Kidney (tissue), 14 donors: ENCODE results near the gene LDAF1. TPM values are rescaled to one million over a fixed set of nuclear protein-coding genes. Genes with fewer than 3 reads are reported as not detected.

Source experiments
- DNase-seq, 5 donors: peaks; one replicate each; pipeline ENCODE4 v3.0.0-alpha.2; 2013 to 2020
- FAIRE-seq: peaks from 2 replicates; lab custom pipeline; 2012; peaks lifted over from hg19 to GRCh38; lab: Jason Lieb, UNC
- H3K27ac ChIP-seq, 2 donors: one replicate each; pipeline ENCODE4 v1.7.0; 2013; ENCODE audit warnings: low read depth in 2 of 2, low read length in 2 of 2, inconsistent platforms in 1 of 2
- H3K27me3 ChIP-seq: one replicate; pipeline ENCODE4 v1.7.1; 2013; ENCODE audit warnings: low read length, inconsistent platforms; ENCODE audit not compliant: control insufficient read depth, insufficient read depth
- H3K36me3 ChIP-seq, 3 donors: one replicate each; pipeline versions ENCODE4 v1.7.0 to v1.7.1; 2013; ENCODE audit warnings: low read length in 3 of 3, control low read depth in 1 of 3, inconsistent platforms in 1 of 3; ENCODE audit not compliant: insufficient read depth in 3 of 3, control insufficient read depth in 2 of 3
- H3K4me1 ChIP-seq, 3 donors: one replicate each; pipeline versions ENCODE4 v1.7.0 to v1.7.1; 2013; ENCODE audit warnings: low read length in 3 of 3, inconsistent platforms in 1 of 3, low read depth in 1 of 3; ENCODE audit not compliant: control insufficient read depth in 2 of 3, insufficient read depth in 2 of 3
- H3K4me3 ChIP-seq, 3 donors: one replicate each; pipeline versions ENCODE4 v1.7.0 to v1.8.1; 2013; ENCODE audit warnings: low read length in 3 of 3, control low read depth in 1 of 3, inconsistent platforms in 1 of 3
- H3K9ac ChIP-seq, 3 donors: one replicate each; pipeline versions ENCODE4 v1.7.0 to v1.7.1; 2013; ENCODE audit warnings: low read length in 3 of 3, control low read depth in 1 of 3, inconsistent platforms in 1 of 3
- H3K9me3 ChIP-seq, 3 donors: one replicate each; pipeline versions ENCODE4 v1.7.0 to v1.7.1; 2013; ENCODE audit warnings: low read length in 3 of 3, control low read depth in 1 of 3, inconsistent platforms in 1 of 3; ENCODE audit not compliant: control insufficient read depth in 2 of 3, insufficient read depth in 1 of 3
- intact Hi-C: fragments of 100-400 bp; cut with DNase I; formaldehyde crosslinking; loops from one replicate; pipeline ENCODE4 v1.11.1; 2022
- polyA plus RNA-seq: library from polyadenylated mRNA; stranded (reverse); fragments of 350-450 nt; fragmentation: Illumina TruSeq; extraction: RNeasy Lipid Tissue Mini Kit (QIAGEN cat#74804); gene quantifications from one replicate; pipeline ENCODE4 v1.2.3, GENCODE V29; 2014; ENCODE audit warnings: low read depth, low replicate concordance; ENCODE audit not compliant: insufficient read depth
- total RNA-seq: library from RNA; stranded (reverse); fragmentation: NEBNext Ultra II Directional; extraction: Animal tissue kit (Norgen Biotek cat#: 25700); gene quantifications from one replicate; pipeline ENCODE4 v1.2.1, GENCODE V29; 2021
- TF ChIP-seq, protein P1 (sequence below): IDR thresholded peaks from 3 replicates; pipeline ENCODE4 v1.5.1; 2012; ENCODE audit warnings: mild to moderate bottlenecking, moderate library complexity, borderline replicate concordance; ENCODE audit not compliant: insufficient read depth; ENCODE audit errors: extremely low read depth
- donor health status: control.
- donor health status: control.
- donor health status: control.
- donor health status: control.
- donor health status: control.
- donor health status: DM: yes; HTN: yes; CAD: no.
- donor health status: Normal renal cell carcinoma (clear cell type).

LDAF1 gene
- total and polyA plus RNA-seq, 2 donors from 2014 or later, result 16.4 to 35.1 TPM

GRCh38 chr16:21222495-21223337 is 64.2 kb downstream of the LDAF1 start:
- no peak for FAIRE-seq

DNA sequence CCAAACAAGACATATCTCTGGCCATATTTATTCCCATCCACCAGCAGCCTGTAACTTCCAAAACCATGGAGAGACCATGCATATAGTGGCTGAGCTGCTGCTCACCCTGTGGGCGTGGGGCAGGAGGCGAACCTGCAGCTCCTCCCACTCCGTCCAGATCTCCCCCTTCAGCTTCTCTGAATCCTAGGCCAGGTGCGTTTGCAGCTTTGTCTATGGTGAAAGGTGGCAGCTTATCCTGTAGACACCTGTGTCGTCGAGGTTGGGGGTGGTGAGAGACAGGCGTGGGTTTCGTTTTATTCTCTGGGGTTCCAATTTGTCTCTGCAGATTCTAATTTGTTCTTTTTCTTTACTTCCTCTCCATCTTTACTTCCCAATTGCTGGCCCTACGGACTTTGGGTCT is 65.3 kb downstream of the LDAF1 start:
- Histone ChIP-seq H3K9me3 (no peaks in the 10 kb centered on the region), H3K36me3 (no peaks in the 10 kb centered on the region), H3K9ac (no peak overlapping the region), H3K27ac (no peak overlapping the region), H3K27me3 (no peaks in the 10 kb centered on the region), H3K4me1 (no peaks in the 10 kb centered on the region), H3K4me3 (no peak overlapping the region)
- TF ChIP-seq, protein P1, sequence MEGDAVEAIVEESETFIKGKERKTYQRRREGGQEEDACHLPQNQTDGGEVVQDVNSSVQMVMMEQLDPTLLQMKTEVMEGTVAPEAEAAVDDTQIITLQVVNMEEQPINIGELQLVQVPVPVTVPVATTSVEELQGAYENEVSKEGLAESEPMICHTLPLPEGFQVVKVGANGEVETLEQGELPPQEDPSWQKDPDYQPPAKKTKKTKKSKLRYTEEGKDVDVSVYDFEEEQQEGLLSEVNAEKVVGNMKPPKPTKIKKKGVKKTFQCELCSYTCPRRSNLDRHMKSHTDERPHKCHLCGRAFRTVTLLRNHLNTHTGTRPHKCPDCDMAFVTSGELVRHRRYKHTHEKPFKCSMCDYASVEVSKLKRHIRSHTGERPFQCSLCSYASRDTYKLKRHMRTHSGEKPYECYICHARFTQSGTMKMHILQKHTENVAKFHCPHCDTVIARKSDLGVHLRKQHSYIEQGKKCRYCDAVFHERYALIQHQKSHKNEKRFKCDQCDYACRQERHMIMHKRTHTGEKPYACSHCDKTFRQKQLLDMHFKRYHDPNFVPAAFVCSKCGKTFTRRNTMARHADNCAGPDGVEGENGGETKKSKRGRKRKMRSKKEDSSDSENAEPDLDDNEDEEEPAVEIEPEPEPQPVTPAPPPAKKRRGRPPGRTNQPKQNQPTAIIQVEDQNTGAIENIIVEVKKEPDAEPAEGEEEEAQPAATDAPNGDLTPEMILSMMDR, result no peak
- DNase-seq, result no peak
- FAIRE-seq, result no peak
- intact Hi-C loops, result no loop called here

More at GRCh38 chr16:21222495-21223337, 64.2 kb downstream of the LDAF1 start:
- no peak overlapping the region for H3K4me3 ChIP-seq
- no peaks in the 10 kb centered on the region for H3K36me3 ChIP-seq
- intact Hi-C loops, result no loop called here
- DNase-seq, result peak in 2 of 5 donors; percentile 19 to 43
- H3K9ac ChIP-seq, result no peak overlapping the region
- no peaks in the 10 kb centered on the region for H3K4me1 ChIP-seq
- TF ChIP-seq, protein P1, result no peak
- H3K27ac ChIP-seq, result no peak overlapping the region
- H3K27me3 ChIP-seq, result no peaks in the 10 kb centered on the region
- no peaks in the 10 kb centered on the region for H3K9me3 ChIP-seq

GRCh38 chr16:21224800-21225199 is 66.3 kb downstream of the LDAF1 start:
- Histone ChIP-seq H3K4me1 (no peaks in the 10 kb centered on the region), H3K4me3 (no peak overlapping the region), H3K36me3 (no peaks in the 10 kb centered on the region), H3K9ac (no peak overlapping the region), H3K9me3 (no peaks in the 10 kb centered on the region), H3K27me3 (no peaks in the 10 kb centered on the region), H3K27ac (no peak overlapping the region)
- FAIRE-seq, result no peak
- no peak for DNase-seq
- intact Hi-C loops, result no loop called here
- TF ChIP-seq, protein P1, result no peak
